Measurements from ENCODE around the gene ADAM19.

DNA sequence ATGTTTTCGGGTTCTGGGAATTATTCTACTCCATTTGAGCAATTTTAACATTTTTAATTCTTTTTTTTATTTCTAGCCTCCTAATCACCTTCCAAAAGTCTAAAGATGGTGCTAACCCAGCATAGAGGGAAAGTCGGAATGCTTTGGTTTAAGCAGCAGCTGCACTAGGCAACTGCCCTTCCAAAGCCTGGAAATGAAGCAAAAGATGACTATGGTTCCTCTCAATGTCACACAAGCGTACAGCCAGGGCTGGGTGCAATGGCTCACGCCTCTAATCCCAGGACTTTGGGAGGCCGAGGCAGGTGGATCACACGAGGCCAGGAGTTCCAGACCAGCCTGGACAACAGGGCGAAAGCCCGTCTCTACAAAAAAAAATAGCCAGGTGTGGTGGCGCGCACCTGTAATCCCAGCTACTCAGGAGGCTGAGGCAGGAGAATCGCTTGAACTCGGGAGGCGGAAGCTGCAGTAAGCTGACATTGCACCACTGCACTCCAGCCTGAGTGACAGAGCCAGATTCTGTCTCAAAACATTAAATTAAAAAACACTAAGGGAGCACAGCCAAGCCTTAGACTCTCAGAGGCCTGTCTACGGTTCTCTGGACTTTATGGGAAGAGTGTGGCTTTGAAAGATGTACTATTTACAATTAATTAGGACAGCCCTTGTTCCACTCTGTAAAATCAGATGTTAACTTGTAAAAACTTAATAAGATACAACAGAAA is 33.1 kb downstream of the ADAM19 start:
- TF ChIP-seq RAD21 (IDR thresholded peaks at IDR 0.05; ENCODE audit: low read length), result no peak
- TF ChIP-seq, protein P1, sequence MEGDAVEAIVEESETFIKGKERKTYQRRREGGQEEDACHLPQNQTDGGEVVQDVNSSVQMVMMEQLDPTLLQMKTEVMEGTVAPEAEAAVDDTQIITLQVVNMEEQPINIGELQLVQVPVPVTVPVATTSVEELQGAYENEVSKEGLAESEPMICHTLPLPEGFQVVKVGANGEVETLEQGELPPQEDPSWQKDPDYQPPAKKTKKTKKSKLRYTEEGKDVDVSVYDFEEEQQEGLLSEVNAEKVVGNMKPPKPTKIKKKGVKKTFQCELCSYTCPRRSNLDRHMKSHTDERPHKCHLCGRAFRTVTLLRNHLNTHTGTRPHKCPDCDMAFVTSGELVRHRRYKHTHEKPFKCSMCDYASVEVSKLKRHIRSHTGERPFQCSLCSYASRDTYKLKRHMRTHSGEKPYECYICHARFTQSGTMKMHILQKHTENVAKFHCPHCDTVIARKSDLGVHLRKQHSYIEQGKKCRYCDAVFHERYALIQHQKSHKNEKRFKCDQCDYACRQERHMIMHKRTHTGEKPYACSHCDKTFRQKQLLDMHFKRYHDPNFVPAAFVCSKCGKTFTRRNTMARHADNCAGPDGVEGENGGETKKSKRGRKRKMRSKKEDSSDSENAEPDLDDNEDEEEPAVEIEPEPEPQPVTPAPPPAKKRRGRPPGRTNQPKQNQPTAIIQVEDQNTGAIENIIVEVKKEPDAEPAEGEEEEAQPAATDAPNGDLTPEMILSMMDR (conservative IDR thresholded peaks at IDR 0.05; ENCODE audit: low read depth, low read length), result no peak
